ENCODE measurements around the gene SMAGP. TPM values are rescaled to one million over a fixed set of nuclear protein-coding genes. Genes with fewer than 3 reads are reported as not detected.
"Not testable (repeated sequence)": the region's sequence is repeated elsewhere in the genome, so short reads cannot be mapped to it uniquely, and the experiment has no call there.

SMAGP gene
- 31.3 TPM for total RNA-seq
- long read RNA-seq, transcript SMAGP-205 (3 exons, 1,518 nt) = major isoform, 12 of 47 reads
- long read RNA-seq, transcript SMAGP-202 (4 exons, 1,062 nt) = minor isoform, 8 of 47 reads
- long read RNA-seq, transcript SMAGP-203 (4 exons, 2,350 nt) = minor isoform, 11 of 47 reads
- long read RNA-seq, partial matches to known transcripts = 2 of 47 reads
- long read RNA-seq, other reads (novel, unspliced or antisense) = 13 of 47 reads

- peak within 1 kb of the TSS; percentile 74 for H3K4me3 ChIP-seq
- H3K4me1 ChIP-seq = peaks cover 15% of the 10 kb centered on the region
- ATAC-seq (peak; percentile 91 to 93), DNase-seq (peak; percentile 90)
- H3K9me3 ChIP-seq = no peaks in the 10 kb centered on the region
- no peaks in the 10 kb centered on the region for H3K27me3 ChIP-seq (ENCODE audit: low read depth)
- intact Hi-C loops (cut with DNase I) = no loop called here
- H3K36me3 ChIP-seq = no peaks in the 10 kb centered on the region
- H3K27ac ChIP-seq = peak within 1 kb of the TSS; percentile 80
- TF ChIP-seq CTCF (IDR thresholded peaks at IDR 0.05) = no peak
These were observed at the start of gene SMAGP for GRCh38 chr12:51270067-51270950. TSS of gene SMAGP (minus strand) at chr12:51270415. CDS start at chr12:51269278, 1,137 bp downstream.

- intact Hi-C loops (cut with DNase I) = no loop called here
- Histone ChIP-seq H3K36me3 (no peaks in the 10 kb centered on the region), H3K4me3 (no peak overlapping the region), H3K9me3 (no peaks in the 10 kb centered on the region), H3K27me3 (ENCODE audit: low read depth) (no peaks in the 10 kb centered on the region), H3K27ac (peak overlapping the region; percentile 60), H3K4me1 (peaks cover 35% of the 10 kb centered on the region)
- peak; percentile 56 for DNase-seq
- no peak for TF ChIP-seq CTCF (IDR thresholded peaks at IDR 0.05)
- ATAC-seq = peak; percentile 85 to 88
These were observed 48.8 kb upstream of the SMAGP start for GRCh38 chr12:51318846-51319599.

GRCh38 chr12:51318057-51318806 is 48.0 kb upstream of the SMAGP start:
- H3K27me3 ChIP-seq (ENCODE audit: low read depth); DNase-seq; H3K4me3 ChIP-seq; H3K9me3 ChIP-seq; H3K36me3 ChIP-seq; intact Hi-C loops (cut with DNase I); ATAC-seq: not testable (repeated sequence)
- H3K4me1 ChIP-seq = peaks cover 35% of the 10 kb centered on the region
- H3K27ac ChIP-seq = peak overlapping the region; percentile 60

- peaks cover 6% of the 10 kb centered on the region for H3K4me1 ChIP-seq
- DNase-seq = no peak
- H3K4me3 ChIP-seq = no peak overlapping the region
- peaks cover 15% of the 10 kb centered on the region for H3K36me3 ChIP-seq
- ATAC-seq = no peak
- no peaks in the 10 kb centered on the region for H3K9me3 ChIP-seq
- intact Hi-C loops (cut with DNase I) = no loop called here
- H3K27me3 ChIP-seq (ENCODE audit: low read depth) = no peaks in the 10 kb centered on the region
- H3K27ac ChIP-seq = no peak overlapping the region
- no peak for TF ChIP-seq CTCF (IDR thresholded peaks at IDR 0.05)
These were observed 41.2 kb upstream of the SMAGP start for GRCh38 chr12:51311389-51311788.

GRCh38 chr12:51307655-51308593 is 37.7 kb upstream of the SMAGP start:
- no peak for DNase-seq
- peak; percentile 88 to 96 for ATAC-seq
- H3K36me3 ChIP-seq = peaks cover 16% of the 10 kb centered on the region
- H3K27me3 ChIP-seq (ENCODE audit: low read depth) = no peaks in the 10 kb centered on the region
- H3K27ac ChIP-seq = no peak overlapping the region
- no peak for TF ChIP-seq CTCF (IDR thresholded peaks at IDR 0.05)
- H3K9me3 ChIP-seq = no peaks in the 10 kb centered on the region
- intact Hi-C loops (cut with DNase I) = no loop called here
- H3K4me3 ChIP-seq = no peak overlapping the region
- H3K4me1 ChIP-seq = peaks cover 6% of the 10 kb centered on the region
